H1 (cell line): ENCODE data around the gene IL12RB2. TPM values are rescaled to one million over a fixed set of nuclear protein-coding genes. Genes with fewer than 3 reads are reported as not detected.

Source experiments
- CTCF ChIA-PET: fragments of 300-600 bp; sonication (Branson Sonifier 250); formaldehyde crosslinking; loops from one replicate; lab custom pipeline; 2021; ENCODE audit not compliant: partially characterized antibody; lab: Charles Lee
- POLR2A ChIA-PET: fragments of 300-600 bp; sonication (Branson Sonifier 250); formaldehyde crosslinking; loops from one replicate; lab custom pipeline; 2021; ENCODE audit warnings: inconsistent platforms; ENCODE audit not compliant: partially characterized antibody; lab: Charles Lee
- DNase-seq, 2 experiments: peaks; one replicate each; pipeline versions ENCODE4 v3.0.0 to v3.0.0-alpha.2; 2010 to 2022; ENCODE audit warnings: low spot score in 2 of 2, low read depth in 1 of 2, mixed read lengths in 1 of 2
- FAIRE-seq: peaks from 2 replicates; lab custom pipeline; 2011; peaks lifted over from hg19 to GRCh38; lab: Jason Lieb, UNC
- H2AFZ ChIP-seq: 2 replicates; pipeline ENCODE4 v1.8.1; 2012; ENCODE audit warnings: low read length, inconsistent platforms
- H2AK5ac ChIP-seq: 2 replicates; pipeline ENCODE4 v1.6.1; 2013; ENCODE audit warnings: low read depth, low read length
- H2BK120ac ChIP-seq: replicated peaks from 2 replicates; pipeline ENCODE3; 2013; ENCODE audit warnings: low read depth, low read length, inconsistent platforms
- H2BK12ac ChIP-seq: 2 replicates; pipeline ENCODE4 v1.6.1; 2013; ENCODE audit warnings: low read depth, low read length
- H2BK15ac ChIP-seq: 2 replicates; pipeline ENCODE4 v1.6.1; 2013; ENCODE audit warnings: low read length
- H2BK20ac ChIP-seq: 2 replicates; pipeline ENCODE4 v1.6.1; 2013; ENCODE audit warnings: low read length
- H2BK5ac ChIP-seq: 2 replicates; pipeline ENCODE4 v1.6.1; 2013; ENCODE audit warnings: low read depth, low read length
- H3K14ac ChIP-seq: 2 replicates; pipeline ENCODE4 v1.6.1; 2013; ENCODE audit warnings: inconsistent platforms; ENCODE audit not compliant: insufficient read length
- H3K18ac ChIP-seq: 2 replicates; pipeline ENCODE4 v1.6.1; 2013; ENCODE audit warnings: low read length; ENCODE audit errors: extremely low read depth
- H3K23ac ChIP-seq: 2 replicates; pipeline ENCODE4 v1.6.1; 2013; ENCODE audit warnings: inconsistent platforms; ENCODE audit not compliant: insufficient read length
- H3K23me2 ChIP-seq: 2 replicates; pipeline ENCODE4 v1.6.1; 2013; ENCODE audit warnings: low read depth, low read length
- H3K27ac ChIP-seq: 2 replicates; pipeline ENCODE4 v1.6.1; 2011; ENCODE audit warnings: low read depth, low read length, inconsistent platforms
- H3K27me3 ChIP-seq, 4 experiments: replicated peaks in 1 of 4; 1 replicate in 1 of 4; 2 replicates in 3 of 4; pipeline versions ENCODE4 v1.6.1 to v1.8.1; 2011 to 2013; ENCODE audit warnings: low read length in 3 of 4, mild to moderate bottlenecking in 3 of 4, inconsistent platforms in 2 of 4, mixed read lengths in 2 of 4, moderate library complexity in 1 of 4; ENCODE audit not compliant: control insufficient read depth in 3 of 4, insufficient read depth in 3 of 4; ENCODE audit errors: extremely low read depth in 1 of 4
- H3K36me3 ChIP-seq, 4 experiments: 2 replicates each; pipeline versions ENCODE4 v1.6.1 to v1.8.1; 2011 to 2013; ENCODE audit warnings: mild to moderate bottlenecking in 4 of 4, low read length in 3 of 4, moderate library complexity in 2 of 4, control low read depth in 1 of 4, inconsistent platforms in 1 of 4; ENCODE audit not compliant: insufficient read depth in 4 of 4, control insufficient read depth in 2 of 4
- H3K4ac ChIP-seq: replicated peaks from 2 replicates; pipeline ENCODE3; 2013; ENCODE audit warnings: low read length, low read depth, mixed read lengths, inconsistent platforms; ENCODE audit not compliant: insufficient read length
- H3K4me1 ChIP-seq, 4 experiments: replicated peaks in 1 of 4; 1 replicate in 1 of 4; 2 replicates in 3 of 4; pipeline versions ENCODE4 v1.6.1 to v1.8.1; 2011 to 2013; ENCODE audit warnings: low read length in 3 of 4, inconsistent platforms in 2 of 4, mixed read lengths in 1 of 4; ENCODE audit not compliant: insufficient read depth in 4 of 4, control insufficient read depth in 3 of 4
- H3K4me2 ChIP-seq, 2 experiments: 2 replicates each; pipeline versions ENCODE4 v1.6.1 to v1.8.1; 2011 to 2013; ENCODE audit warnings: low read depth in 2 of 2, low read length in 2 of 2, control low read depth in 1 of 2, inconsistent platforms in 1 of 2, mild to moderate bottlenecking in 1 of 2; ENCODE audit not compliant: insufficient read depth in 1 of 2
- H3K4me3 ChIP-seq, 4 experiments: fragments of 200-600, 300-600 bp in 1 of 4; sonication (generic), shearing (Covaris generic), sonication (Bioruptor Twin) in 1 of 4; 2 replicates each; pipeline versions ENCODE4 v1.5.1 to v1.8.1; 2011 to 2016; ENCODE audit warnings: low read length in 4 of 4, low read depth in 3 of 4, control low read depth in 2 of 4, inconsistent platforms in 2 of 4, mild to moderate bottlenecking in 2 of 4, mixed read lengths in 1 of 4, moderate library complexity in 1 of 4; ENCODE audit not compliant: insufficient read depth in 2 of 4; ENCODE audit errors: extremely low read depth in 1 of 4
- H3K56ac ChIP-seq: replicated peaks from 2 replicates; pipeline ENCODE3; 2013; ENCODE audit warnings: low read depth, mild to moderate bottlenecking, mixed read lengths, low read length, inconsistent platforms; ENCODE audit not compliant: insufficient read length
- H3K79me1 ChIP-seq: 2 replicates; pipeline ENCODE4 v1.6.1; 2013; ENCODE audit warnings: low read depth, low read length, control low read depth
- H3K79me2 ChIP-seq, 2 experiments: 2 replicates each; pipeline versions ENCODE4 v1.6.1 to v1.8.1; 2012 to 2013; ENCODE audit warnings: low read length in 2 of 2, mild to moderate bottlenecking in 2 of 2, inconsistent platforms in 1 of 2; ENCODE audit not compliant: insufficient read depth in 2 of 2, control insufficient read depth in 1 of 2
- H3K9ac ChIP-seq, 4 experiments: replicated peaks in 1 of 4; 1 replicate in 1 of 4; 2 replicates in 3 of 4; pipeline versions ENCODE4 v1.6.1 to v1.8.1; 2011 to 2013; ENCODE audit warnings: low read depth in 3 of 4, low read length in 3 of 4, control low read depth in 2 of 4, mild to moderate bottlenecking in 2 of 4, moderate library complexity in 2 of 4, inconsistent platforms in 1 of 4; ENCODE audit errors: extremely low read depth in 1 of 4
- H3K9me3 ChIP-seq, 2 experiments: 2 replicates each; pipeline versions ENCODE4 v1.6.1 to v1.8.1; 2012 to 2013; ENCODE audit warnings: mild to moderate bottlenecking in 2 of 2, moderate library complexity in 2 of 2, control low read depth in 1 of 2, inconsistent platforms in 1 of 2, low read depth in 1 of 2, low read length in 1 of 2, mixed read lengths in 1 of 2; ENCODE audit not compliant: insufficient read depth in 2 of 2
- H4K20me1 ChIP-seq, 2 experiments: replicated peaks in 1 of 2; 2 replicates each; pipeline versions ENCODE3 to v1.8.1; 2011 to 2013; ENCODE audit warnings: inconsistent platforms in 2 of 2, low read length in 2 of 2, mild to moderate bottlenecking in 1 of 2; ENCODE audit not compliant: insufficient read depth in 2 of 2, control insufficient read depth in 1 of 2
- H4K5ac ChIP-seq: 2 replicates; pipeline ENCODE4 v1.6.1; 2013; ENCODE audit warnings: low read length, low read depth, mixed read lengths, inconsistent platforms; ENCODE audit not compliant: insufficient read length
- H4K8ac ChIP-seq: 2 replicates; pipeline ENCODE4 v1.8.0; 2013; ENCODE audit warnings: mild to moderate bottlenecking, moderate library complexity, low read length, inconsistent platforms; ENCODE audit not compliant: insufficient read depth; ENCODE audit errors: extremely low read depth
- H4K91ac ChIP-seq: replicated peaks from 2 replicates; pipeline ENCODE3; 2013; ENCODE audit warnings: low read length, mixed read lengths, inconsistent platforms; ENCODE audit not compliant: insufficient read length
- CHD1 ChIP-seq: IDR thresholded peaks from 2 replicates; pipeline ENCODE4 v1.6.1; 2012; ENCODE audit warnings: low read depth, low read length, improper control_type of control experiment
- SIRT6 ChIP-seq: IDR thresholded peaks from one replicate; pipeline ENCODE4 v1.7.1; 2012; ENCODE audit warnings: low read length, inconsistent platforms
- SUZ12 ChIP-seq: fragments of 200-600 bp; sonication (generic); IDR thresholded peaks from 2 replicates; pipeline ENCODE4 v1.6.1; 2012; ENCODE audit warnings: mild to moderate bottlenecking, inconsistent platforms, low read length, moderate library complexity, mixed read lengths
- WGBS, 2 experiments: shearing (Covaris generic) in 1 of 2; methylation state at CpG; one replicate each; pipeline versions ENCODE4 v1.1.6 to v1.1.7; 2013 to 2015; ENCODE audit warnings: low lambda C conversion rate in 2 of 2, mixed read lengths in 2 of 2, inconsistent platforms in 1 of 2, low coverage in 1 of 2, missing lambda C conversion rate in 1 of 2; ENCODE audit not compliant: insufficient replicate concordance in 2 of 2, insufficient coverage in 1 of 2, insufficient read length in 1 of 2; ENCODE audit errors: extremely low coverage in 1 of 2, missing lambda C conversion rate in 1 of 2; 5-methylcytosine and 5-hydroxymethylcytosine counted together
- polyA plus RNA-seq, 7 experiments: library from polyadenylated mRNA; depleted of rRNA in 3 of 7; stranded (reverse) in 5 of 7; unstranded in 2 of 7; fragments of >200 nt in 5 of 7; fragments of 200-250 nt in 2 of 7; gene quantifications; 1 replicate in 5 of 7; 2 replicates in 1 of 7; 4 replicates in 1 of 7; pipeline versions ENCODE4 v1.2.1 to v1.2.3, GENCODE V29; 2011 to 2013; ENCODE audit warnings: missing spikeins in 2 of 7, mixed read lengths in 2 of 7
- total RNA-seq: library from RNA; stranded (reverse); fragmentation: NEBNext Ultra II Directional; extraction: Animal tissue kit (Norgen Biotek cat#: 25700); gene quantifications from 2 replicates; pipeline ENCODE4 v1.2.1, GENCODE V29; 2021

IL12RB2 gene
- total and polyA plus RNA-seq, 2 of the 8 experiments (the other 6 are each of a cell fraction or from before 2014, with no cell fraction given) = 1.4 TPM

DNA sequence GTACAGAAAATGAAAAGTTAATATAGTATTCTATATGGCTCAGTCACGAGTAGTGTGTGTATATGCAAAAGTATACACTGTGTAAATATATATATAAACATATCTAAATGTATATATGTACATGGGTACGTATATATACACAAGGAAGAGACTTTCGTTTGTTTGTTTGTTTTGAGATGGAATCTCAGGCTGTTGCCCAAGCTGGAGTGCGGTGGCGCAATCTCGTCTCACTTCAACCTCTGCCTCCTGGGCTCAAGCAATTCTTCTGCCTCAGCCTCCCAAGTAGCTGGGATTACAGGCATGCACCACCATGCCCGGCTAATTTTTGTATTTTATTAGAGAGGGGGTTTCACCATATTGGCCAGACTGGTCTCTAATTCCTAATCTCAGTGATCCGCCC is 16.4 kb downstream of the IL12RB2 start:
- Histone ChIP-seq H3K9me3 (no peaks in the 10 kb centered on the region; a peak in 1 of 4 replicates), H3K23me2 (no peaks in the 10 kb centered on the region), H3K27me3 (no peaks in the 10 kb centered on the region), H3K9ac (no peak overlapping the region), H3K79me2 (no peaks in the 10 kb centered on the region), H2AK5ac (no peak overlapping the region), H4K20me1 (no peaks in the 10 kb centered on the region), H4K91ac (no peak overlapping the region), H3K14ac (no peak overlapping the region), H3K4me3 (no peak overlapping the region), H3K79me1 (no peaks in the 10 kb centered on the region), H3K56ac (no peak overlapping the region), H4K5ac (no peak overlapping the region), H4K8ac (no peak overlapping the region), H2BK120ac (no peak overlapping the region), H2BK12ac (no peak overlapping the region)
- FAIRE-seq = no peak
- WGBS, 2 experiments = 94% methylated on average over 8 of the region's 8 CpGs; no CpG with 5 or more reads in 1 of the 2 experiments
- POLR2A ChIA-PET = no interaction called here
- no peak for DNase-seq
- no peak for TF ChIP-seq SIRT6
- no peak for TF ChIP-seq SUZ12
- TF ChIP-seq CHD1 = no peak
- TF ChIP-seq, all 59 proteins: peak for 0
- H3K23ac ChIP-seq = no peak overlapping the region
- peaks cover 0 to 3% (median 0%) of the 10 kb centered on the region in 4 experiments; a peak in 1 of 7 replicates for H3K4me1 ChIP-seq
- H2BK15ac ChIP-seq = no peak overlapping the region
- no peaks in the 10 kb centered on the region for H3K36me3 ChIP-seq
- H2AFZ ChIP-seq = no peak overlapping the region
- no peak overlapping the region for H3K4me2 ChIP-seq
- no peak overlapping the region for H2BK5ac ChIP-seq
- H3K18ac ChIP-seq = no peak overlapping the region
- H2BK20ac ChIP-seq = no peak overlapping the region
- H3K27ac ChIP-seq = no peak overlapping the region
- no peak overlapping the region for H3K4ac ChIP-seq
- CTCF ChIA-PET = interaction anchor here (0.9 to 6.9 kb wide), 4 partner anchors 10 to 178 kb away, joined by 3 to 33 read pairs (median 6); no protein-coding TSS in a partner anchor
